H1 (cell line): ENCODE data around the gene NPBWR2. TPM values are rescaled to one million over a fixed set of nuclear protein-coding genes. Genes with fewer than 3 reads are reported as not detected.

Source experiments
- CTCF ChIA-PET: fragments of 300-600 bp; sonication (Branson Sonifier 250); formaldehyde crosslinking; loops from one replicate; lab custom pipeline; 2021; ENCODE audit not compliant: partially characterized antibody; lab: Charles Lee
- POLR2A ChIA-PET: fragments of 300-600 bp; sonication (Branson Sonifier 250); formaldehyde crosslinking; loops from one replicate; lab custom pipeline; 2021; ENCODE audit warnings: inconsistent platforms; ENCODE audit not compliant: partially characterized antibody; lab: Charles Lee
- DNase-seq, 2 experiments: peaks; one replicate each; pipeline versions ENCODE4 v3.0.0 to v3.0.0-alpha.2; 2010 to 2022; ENCODE audit warnings: low spot score in 2 of 2, low read depth in 1 of 2, mixed read lengths in 1 of 2
- FAIRE-seq: peaks from 2 replicates; lab custom pipeline; 2011; peaks lifted over from hg19 to GRCh38; lab: Jason Lieb, UNC
- H2AFZ ChIP-seq: 2 replicates; pipeline ENCODE4 v1.8.1; 2012; ENCODE audit warnings: low read length, inconsistent platforms
- H2AK5ac ChIP-seq: 2 replicates; pipeline ENCODE4 v1.6.1; 2013; ENCODE audit warnings: low read depth, low read length
- H2BK120ac ChIP-seq: replicated peaks from 2 replicates; pipeline ENCODE3; 2013; ENCODE audit warnings: low read depth, low read length, inconsistent platforms
- H2BK12ac ChIP-seq: 2 replicates; pipeline ENCODE4 v1.6.1; 2013; ENCODE audit warnings: low read depth, low read length
- H2BK15ac ChIP-seq: 2 replicates; pipeline ENCODE4 v1.6.1; 2013; ENCODE audit warnings: low read length
- H2BK20ac ChIP-seq: 2 replicates; pipeline ENCODE4 v1.6.1; 2013; ENCODE audit warnings: low read length
- H2BK5ac ChIP-seq: 2 replicates; pipeline ENCODE4 v1.6.1; 2013; ENCODE audit warnings: low read depth, low read length
- H3K14ac ChIP-seq: 2 replicates; pipeline ENCODE4 v1.6.1; 2013; ENCODE audit warnings: inconsistent platforms; ENCODE audit not compliant: insufficient read length
- H3K18ac ChIP-seq: 2 replicates; pipeline ENCODE4 v1.6.1; 2013; ENCODE audit warnings: low read length; ENCODE audit errors: extremely low read depth
- H3K23ac ChIP-seq: 2 replicates; pipeline ENCODE4 v1.6.1; 2013; ENCODE audit warnings: inconsistent platforms; ENCODE audit not compliant: insufficient read length
- H3K23me2 ChIP-seq: 2 replicates; pipeline ENCODE4 v1.6.1; 2013; ENCODE audit warnings: low read depth, low read length
- H3K27ac ChIP-seq: 2 replicates; pipeline ENCODE4 v1.6.1; 2011; ENCODE audit warnings: low read depth, low read length, inconsistent platforms
- H3K27me3 ChIP-seq, 4 experiments: replicated peaks in 1 of 4; 1 replicate in 1 of 4; 2 replicates in 3 of 4; pipeline versions ENCODE4 v1.6.1 to v1.8.1; 2011 to 2013; ENCODE audit warnings: low read length in 3 of 4, mild to moderate bottlenecking in 3 of 4, inconsistent platforms in 2 of 4, mixed read lengths in 2 of 4, moderate library complexity in 1 of 4; ENCODE audit not compliant: control insufficient read depth in 3 of 4, insufficient read depth in 3 of 4; ENCODE audit errors: extremely low read depth in 1 of 4
- H3K36me3 ChIP-seq, 4 experiments: 2 replicates each; pipeline versions ENCODE4 v1.6.1 to v1.8.1; 2011 to 2013; ENCODE audit warnings: mild to moderate bottlenecking in 4 of 4, low read length in 3 of 4, moderate library complexity in 2 of 4, control low read depth in 1 of 4, inconsistent platforms in 1 of 4; ENCODE audit not compliant: insufficient read depth in 4 of 4, control insufficient read depth in 2 of 4
- H3K4ac ChIP-seq: replicated peaks from 2 replicates; pipeline ENCODE3; 2013; ENCODE audit warnings: low read length, low read depth, mixed read lengths, inconsistent platforms; ENCODE audit not compliant: insufficient read length
- H3K4me1 ChIP-seq, 4 experiments: replicated peaks in 1 of 4; 1 replicate in 1 of 4; 2 replicates in 3 of 4; pipeline versions ENCODE4 v1.6.1 to v1.8.1; 2011 to 2013; ENCODE audit warnings: low read length in 3 of 4, inconsistent platforms in 2 of 4, mixed read lengths in 1 of 4; ENCODE audit not compliant: insufficient read depth in 4 of 4, control insufficient read depth in 3 of 4
- H3K4me2 ChIP-seq, 2 experiments: 2 replicates each; pipeline versions ENCODE4 v1.6.1 to v1.8.1; 2011 to 2013; ENCODE audit warnings: low read depth in 2 of 2, low read length in 2 of 2, control low read depth in 1 of 2, inconsistent platforms in 1 of 2, mild to moderate bottlenecking in 1 of 2; ENCODE audit not compliant: insufficient read depth in 1 of 2
- H3K4me3 ChIP-seq, 4 experiments: fragments of 200-600, 300-600 bp in 1 of 4; sonication (generic), shearing (Covaris generic), sonication (Bioruptor Twin) in 1 of 4; 2 replicates each; pipeline versions ENCODE4 v1.5.1 to v1.8.1; 2011 to 2016; ENCODE audit warnings: low read length in 4 of 4, low read depth in 3 of 4, control low read depth in 2 of 4, inconsistent platforms in 2 of 4, mild to moderate bottlenecking in 2 of 4, mixed read lengths in 1 of 4, moderate library complexity in 1 of 4; ENCODE audit not compliant: insufficient read depth in 2 of 4; ENCODE audit errors: extremely low read depth in 1 of 4
- H3K56ac ChIP-seq: replicated peaks from 2 replicates; pipeline ENCODE3; 2013; ENCODE audit warnings: low read depth, mild to moderate bottlenecking, mixed read lengths, low read length, inconsistent platforms; ENCODE audit not compliant: insufficient read length
- H3K79me1 ChIP-seq: 2 replicates; pipeline ENCODE4 v1.6.1; 2013; ENCODE audit warnings: low read depth, low read length, control low read depth
- H3K79me2 ChIP-seq, 2 experiments: 2 replicates each; pipeline versions ENCODE4 v1.6.1 to v1.8.1; 2012 to 2013; ENCODE audit warnings: low read length in 2 of 2, mild to moderate bottlenecking in 2 of 2, inconsistent platforms in 1 of 2; ENCODE audit not compliant: insufficient read depth in 2 of 2, control insufficient read depth in 1 of 2
- H3K9ac ChIP-seq, 4 experiments: replicated peaks in 1 of 4; 1 replicate in 1 of 4; 2 replicates in 3 of 4; pipeline versions ENCODE4 v1.6.1 to v1.8.1; 2011 to 2013; ENCODE audit warnings: low read depth in 3 of 4, low read length in 3 of 4, control low read depth in 2 of 4, mild to moderate bottlenecking in 2 of 4, moderate library complexity in 2 of 4, inconsistent platforms in 1 of 4; ENCODE audit errors: extremely low read depth in 1 of 4
- H3K9me3 ChIP-seq, 2 experiments: 2 replicates each; pipeline versions ENCODE4 v1.6.1 to v1.8.1; 2012 to 2013; ENCODE audit warnings: mild to moderate bottlenecking in 2 of 2, moderate library complexity in 2 of 2, control low read depth in 1 of 2, inconsistent platforms in 1 of 2, low read depth in 1 of 2, low read length in 1 of 2, mixed read lengths in 1 of 2; ENCODE audit not compliant: insufficient read depth in 2 of 2
- H4K20me1 ChIP-seq, 2 experiments: replicated peaks in 1 of 2; 2 replicates each; pipeline versions ENCODE3 to v1.8.1; 2011 to 2013; ENCODE audit warnings: inconsistent platforms in 2 of 2, low read length in 2 of 2, mild to moderate bottlenecking in 1 of 2; ENCODE audit not compliant: insufficient read depth in 2 of 2, control insufficient read depth in 1 of 2
- H4K5ac ChIP-seq: 2 replicates; pipeline ENCODE4 v1.6.1; 2013; ENCODE audit warnings: low read length, low read depth, mixed read lengths, inconsistent platforms; ENCODE audit not compliant: insufficient read length
- H4K8ac ChIP-seq: 2 replicates; pipeline ENCODE4 v1.8.0; 2013; ENCODE audit warnings: mild to moderate bottlenecking, moderate library complexity, low read length, inconsistent platforms; ENCODE audit not compliant: insufficient read depth; ENCODE audit errors: extremely low read depth
- H4K91ac ChIP-seq: replicated peaks from 2 replicates; pipeline ENCODE3; 2013; ENCODE audit warnings: low read length, mixed read lengths, inconsistent platforms; ENCODE audit not compliant: insufficient read length
- GTF2F1 ChIP-seq: IDR thresholded peaks from 2 replicates; pipeline ENCODE4 v1.6.1; 2012; ENCODE audit warnings: low read depth, low read length, improper control_type of control experiment, borderline replicate concordance
- MAX ChIP-seq: IDR thresholded peaks from 2 replicates; pipeline ENCODE4 v1.6.1; 2012; ENCODE audit warnings: inconsistent platforms
- NRF1 ChIP-seq: IDR thresholded peaks from 2 replicates; pipeline ENCODE4 v1.6.1; 2011; ENCODE audit warnings: mild to moderate bottlenecking, low read depth, low read length, improper control_type of control experiment
- RFX5 ChIP-seq: IDR thresholded peaks from 2 replicates; pipeline ENCODE4 v1.6.1; 2011; ENCODE audit warnings: low read depth, low read length, improper control_type of control experiment, borderline replicate concordance
- RNF2 ChIP-seq: fragments of 200-900, 300-1000 bp; sonication (generic); IDR thresholded peaks from 2 replicates; pipeline ENCODE4 v1.7.1; 2016; ENCODE audit warnings: borderline replicate concordance, low read depth, mild to moderate bottlenecking, antibody characterized with exemption, low read length; ENCODE audit not compliant: poor library complexity, severe bottlenecking; ENCODE audit errors: missing control alignments
- SP2 ChIP-seq: IDR thresholded peaks from 2 replicates; pipeline ENCODE4 v1.6.1; 2012; ENCODE audit warnings: mild to moderate bottlenecking, low read length, inconsistent platforms
- TCF12 ChIP-seq: IDR thresholded peaks from 2 replicates; pipeline ENCODE4 v1.6.1; 2011; ENCODE audit warnings: low read depth, mild to moderate bottlenecking, low read length
- YY1 ChIP-seq: IDR thresholded peaks from 2 replicates; pipeline ENCODE4 v1.6.1; 2011; ENCODE audit warnings: low read depth, mild to moderate bottlenecking, low read length
- whole genome bisulfite sequencing, 2 experiments: shearing (Covaris generic) in 1 of 2; methylation state at CpG; one replicate each; pipeline versions ENCODE4 v1.1.6 to v1.1.7; 2013 to 2015; ENCODE audit warnings: low lambda C conversion rate in 2 of 2, mixed read lengths in 2 of 2, inconsistent platforms in 1 of 2, low coverage in 1 of 2, missing lambda C conversion rate in 1 of 2; ENCODE audit not compliant: insufficient replicate concordance in 2 of 2, insufficient coverage in 1 of 2, insufficient read length in 1 of 2; ENCODE audit errors: extremely low coverage in 1 of 2, missing lambda C conversion rate in 1 of 2; 5-methylcytosine and 5-hydroxymethylcytosine counted together
- polyA plus RNA-seq, 7 experiments: library from polyadenylated mRNA; depleted of rRNA in 3 of 7; stranded (reverse) in 5 of 7; unstranded in 2 of 7; fragments of >200 nt in 5 of 7; fragments of 200-250 nt in 2 of 7; gene quantifications; 1 replicate in 5 of 7; 2 replicates in 1 of 7; 4 replicates in 1 of 7; pipeline versions ENCODE4 v1.2.1 to v1.2.3, GENCODE V29; 2011 to 2013; ENCODE audit warnings: missing spikeins in 2 of 7, mixed read lengths in 2 of 7
- total RNA-seq: library from RNA; stranded (reverse); fragmentation: NEBNext Ultra II Directional; extraction: Animal tissue kit (Norgen Biotek cat#: 25700); gene quantifications from 2 replicates; pipeline ENCODE4 v1.2.1, GENCODE V29; 2021
- TF ChIP-seq, protein P1 (sequence below): IDR thresholded peaks from 2 replicates; pipeline ENCODE4 v1.6.1; 2011; ENCODE audit warnings: low read depth, mild to moderate bottlenecking, low read length; ENCODE audit not compliant: insufficient read depth

NPBWR2 gene
- total and polyA plus RNA-seq, 2 of the 8 experiments (the other 6 are each of a cell fraction or from before 2014, with no cell fraction given): not detected

DNA sequence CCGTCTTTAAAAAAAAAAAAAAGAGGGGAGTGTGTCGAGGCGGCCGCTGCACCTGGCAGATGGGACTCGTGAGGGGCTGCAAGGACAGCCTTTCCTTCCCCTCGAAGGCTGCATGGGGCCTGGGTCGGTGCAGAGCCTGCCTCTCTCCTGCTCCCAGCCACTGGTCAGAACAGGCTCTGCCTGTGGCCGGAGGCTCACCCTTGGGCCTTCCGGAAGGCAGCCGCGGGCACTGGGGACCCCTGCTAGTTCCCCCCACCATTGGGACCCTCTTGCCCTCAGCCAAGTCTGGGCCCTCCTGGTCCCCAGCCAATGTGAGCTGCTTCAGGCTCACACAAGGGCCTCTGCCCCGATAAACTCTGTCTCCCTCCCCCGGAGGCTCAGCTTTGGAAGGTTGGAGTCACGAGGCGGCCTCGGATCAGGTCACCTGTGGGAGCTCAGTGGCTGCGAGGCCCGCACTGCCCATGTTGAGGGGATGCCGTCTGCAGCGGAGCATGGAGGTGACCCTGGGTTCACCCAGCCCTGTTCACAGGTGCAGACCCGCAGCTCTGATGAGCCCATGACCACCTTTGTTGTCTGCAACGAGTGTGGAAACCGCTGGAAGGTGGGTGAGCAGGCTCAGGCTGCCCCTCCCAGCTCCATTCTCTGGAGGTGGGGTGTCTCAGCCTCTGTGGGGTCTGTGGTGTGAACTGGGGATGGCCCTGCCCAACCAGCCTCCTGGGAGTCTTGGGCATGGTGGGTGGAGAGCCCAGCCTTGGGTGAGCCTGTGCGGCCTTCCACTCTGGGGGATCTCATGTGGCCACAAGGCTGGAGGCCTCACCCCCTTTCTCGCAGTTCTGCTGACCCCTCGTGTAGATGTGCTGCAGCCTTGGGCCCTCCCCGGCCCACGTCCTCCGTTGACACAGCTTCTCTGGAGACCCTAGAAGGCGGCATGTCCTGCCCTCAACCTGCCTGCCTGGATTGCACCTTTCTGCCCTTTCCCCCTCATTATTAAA is 35.7 kb downstream of the NPBWR2 start:
- no peak overlapping the region for H2BK5ac ChIP-seq
- no peak overlapping the region for H2BK15ac ChIP-seq
- H3K4ac ChIP-seq: no peak overlapping the region
- peaks cover 0 to 8% of the 10 kb centered on the region in 2 experiments for H4K20me1 ChIP-seq
- 0 out of 2 replicates have a peak, but pooled peaks cover 3% of the 10 kb centered on the region for H3K79me1 ChIP-seq
- no peak overlapping the region; the same call in 1 of the 2 replicates for H3K27ac ChIP-seq
- no peaks in the 10 kb centered on the region for H3K79me2 ChIP-seq
- peak overlapping the region; percentile 38; the same call in 1 of the 2 replicates for H4K8ac ChIP-seq
- H4K91ac ChIP-seq: no peak overlapping the region
- H2AFZ ChIP-seq: no peak overlapping the region
- H2BK120ac ChIP-seq: no peak overlapping the region
- H3K4me2 ChIP-seq: no peak overlapping the region
- WGBS, 2 experiments: 88% methylated on average over 24 of the region's 30 CpGs; no CpG with 5 or more reads in 1 of the 2 experiments
- POLR2A ChIA-PET: interaction anchor here (0.7 to 2.0 kb wide), 5 partner anchors 9 to 36 kb away, joined by 3 to 5 read pairs (median 4); partner anchors contain the start of genes C20orf204 and TCEA2
- H2BK12ac ChIP-seq: no peak overlapping the region
- H3K36me3 ChIP-seq: peaks cover 0 to 8% (median 3%) of the 10 kb centered on the region in 4 experiments; a peak in 3 of 8 replicates
- H3K4me3 ChIP-seq: no peak overlapping the region
- no peak overlapping the region for H3K14ac ChIP-seq
- FAIRE-seq: no peak
- no peak for DNase-seq
- CTCF ChIA-PET: interaction anchor here (0.6 to 1.6 kb wide), 12 partner anchors 9 to 533 kb away, joined by 3 to 7 read pairs (median 4); partner anchors contain the start of gene TCEA2
- H3K56ac ChIP-seq: no peak overlapping the region
- H2AK5ac ChIP-seq: no peak overlapping the region
- no peaks in the 10 kb centered on the region for H3K23me2 ChIP-seq
- H3K4me1 ChIP-seq: peaks cover 0 to 9% (median under 1%) of the 10 kb centered on the region in 4 experiments; a peak in 3 of 7 replicates
- H3K9me3 ChIP-seq: no peaks in the 10 kb centered on the region
- H4K5ac ChIP-seq: no peak overlapping the region
- no peaks in the 10 kb centered on the region for H3K27me3 ChIP-seq
- H2BK20ac ChIP-seq: no peak overlapping the region
- no peak overlapping the region for H3K23ac ChIP-seq
- no peak overlapping the region for H3K18ac ChIP-seq
- H3K9ac ChIP-seq: no peak overlapping the region
- TF ChIP-seq, protein P1, sequence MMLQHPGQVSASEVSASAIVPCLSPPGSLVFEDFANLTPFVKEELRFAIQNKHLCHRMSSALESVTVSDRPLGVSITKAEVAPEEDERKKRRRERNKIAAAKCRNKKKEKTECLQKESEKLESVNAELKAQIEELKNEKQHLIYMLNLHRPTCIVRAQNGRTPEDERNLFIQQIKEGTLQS: no peak
- TF ChIP-seq RFX5: no peak
- TF ChIP-seq GTF2F1: no peak
- no peak for TF ChIP-seq NRF1
- no peak for TF ChIP-seq YY1
- no peak for TF ChIP-seq MAX
- no peak for TF ChIP-seq SP2
- TF ChIP-seq TCF12: no peak
- no peak for TF ChIP-seq RNF2
